NCI-H774 (cell line): ENCODE data around the gene VPS52.
"Not testable (repeated sequence)": the region's sequence is repeated elsewhere in the genome, so short reads cannot be mapped to it uniquely, and the experiment has no call there.

Source experiments
- DNase-seq: peaks from one replicate; lab custom pipeline; 2025; lab: John Stamatoyannopoulos, UW

Gene VPS52

DNA sequence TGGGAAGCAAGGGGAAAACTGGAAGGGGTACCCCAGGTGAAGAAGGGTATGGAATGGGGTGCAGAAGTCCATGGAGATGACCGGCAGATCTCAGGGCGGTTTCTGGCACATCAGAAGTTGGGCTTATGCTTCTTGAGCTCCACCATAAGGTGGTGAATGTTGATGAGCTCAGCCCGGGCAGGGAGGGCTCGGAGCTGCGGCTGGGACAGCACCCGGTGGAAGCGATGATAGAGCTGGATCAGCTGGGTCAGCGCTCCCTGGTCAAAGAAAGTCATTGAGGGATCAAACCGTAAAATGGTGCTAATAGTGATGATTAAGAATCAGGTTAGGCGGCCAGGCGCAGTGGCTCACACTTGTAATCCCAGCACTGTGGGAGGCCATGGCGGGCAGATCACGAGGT is 20.9 kb downstream of the VPS52 start:
- DNase-seq = no peak

DNA sequence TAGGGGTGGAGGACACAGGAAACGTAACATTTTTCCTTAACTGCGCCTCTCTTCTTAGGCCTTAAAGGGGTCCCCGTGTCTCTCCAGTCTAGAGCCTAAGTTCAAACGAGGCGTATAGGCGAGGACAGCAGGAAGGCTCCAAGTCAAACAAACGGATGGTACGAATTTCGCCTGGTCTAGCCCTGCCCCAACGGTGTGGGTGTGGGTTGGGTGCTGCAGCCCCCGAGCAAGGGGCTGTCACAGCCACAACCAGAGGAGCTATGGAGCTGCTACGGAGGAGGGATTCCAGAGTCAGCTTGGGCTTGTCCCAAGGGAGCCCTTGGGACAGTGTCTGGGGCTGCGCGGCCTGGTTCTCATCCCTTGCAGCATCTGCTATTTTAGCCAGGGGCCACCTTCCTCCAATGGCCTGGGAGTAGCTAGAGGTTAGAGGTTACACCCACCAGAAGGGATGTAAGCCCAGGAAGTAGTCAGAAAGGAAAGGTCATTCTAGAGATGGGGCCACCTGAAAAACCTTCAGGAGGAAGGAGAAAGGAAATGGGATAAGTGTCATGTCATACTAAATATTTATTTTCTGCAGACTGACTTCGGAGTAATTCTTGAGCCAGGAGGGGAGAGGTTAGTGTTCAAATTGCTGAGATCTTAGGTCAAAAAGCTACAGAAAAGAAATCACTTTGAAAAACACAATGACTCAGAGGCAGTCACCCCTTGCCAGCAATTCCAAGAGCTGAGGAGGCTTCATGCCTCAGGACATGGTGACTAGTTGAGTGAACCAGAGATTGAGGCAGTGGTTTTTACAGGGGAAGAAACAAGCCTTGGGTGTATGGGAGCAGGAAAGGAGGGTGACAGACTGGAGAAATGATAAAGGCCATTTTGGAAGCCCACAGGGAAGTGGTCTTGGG is 21.7 kb downstream of the VPS52 start:
- no peak for DNase-seq

DNA sequence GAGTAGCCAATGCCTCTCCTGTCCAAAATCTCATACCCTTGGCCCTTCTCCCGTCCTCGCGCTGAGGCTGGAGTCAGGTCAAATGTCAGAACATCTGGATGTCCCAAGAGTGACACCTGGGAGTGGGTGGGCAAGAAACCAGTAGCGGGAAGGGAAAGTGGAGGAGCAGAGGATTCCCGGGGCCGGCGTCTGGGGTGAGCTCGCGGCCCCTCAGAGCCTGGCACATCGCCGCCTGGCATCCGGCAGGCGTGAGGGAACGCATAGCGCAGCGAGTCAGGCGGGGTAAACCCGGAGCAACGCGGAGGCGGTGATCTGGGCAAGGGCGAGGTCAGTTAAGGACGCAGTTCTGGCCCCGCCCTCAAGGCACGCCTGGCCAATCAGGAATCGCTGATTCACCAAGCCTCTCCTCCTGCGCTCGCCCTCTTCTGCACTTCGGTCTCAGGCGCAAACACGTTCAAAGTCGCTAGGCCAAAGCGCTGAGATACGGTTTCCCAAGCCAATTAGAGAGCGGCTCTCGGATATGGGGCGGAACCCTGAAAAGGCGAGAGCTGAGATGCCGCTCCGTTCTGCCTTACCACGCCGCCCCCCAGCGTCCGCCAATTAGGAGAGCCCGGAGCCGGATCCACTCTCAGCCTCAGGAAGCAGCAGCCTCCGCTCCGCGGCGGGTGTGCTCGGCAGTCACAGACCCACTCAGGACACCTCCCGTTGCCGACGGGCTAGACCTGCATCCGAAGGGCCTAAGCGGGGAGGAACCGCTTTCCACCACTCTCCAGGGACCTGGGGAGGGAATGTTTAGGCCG is 22.5 kb downstream of the VPS52 start:
- peak; percentile 98 for DNase-seq

GRCh38 chr6:33248643-33248931 is 23.1 kb downstream of the VPS52 start:
- no peak for DNase-seq

DNA sequence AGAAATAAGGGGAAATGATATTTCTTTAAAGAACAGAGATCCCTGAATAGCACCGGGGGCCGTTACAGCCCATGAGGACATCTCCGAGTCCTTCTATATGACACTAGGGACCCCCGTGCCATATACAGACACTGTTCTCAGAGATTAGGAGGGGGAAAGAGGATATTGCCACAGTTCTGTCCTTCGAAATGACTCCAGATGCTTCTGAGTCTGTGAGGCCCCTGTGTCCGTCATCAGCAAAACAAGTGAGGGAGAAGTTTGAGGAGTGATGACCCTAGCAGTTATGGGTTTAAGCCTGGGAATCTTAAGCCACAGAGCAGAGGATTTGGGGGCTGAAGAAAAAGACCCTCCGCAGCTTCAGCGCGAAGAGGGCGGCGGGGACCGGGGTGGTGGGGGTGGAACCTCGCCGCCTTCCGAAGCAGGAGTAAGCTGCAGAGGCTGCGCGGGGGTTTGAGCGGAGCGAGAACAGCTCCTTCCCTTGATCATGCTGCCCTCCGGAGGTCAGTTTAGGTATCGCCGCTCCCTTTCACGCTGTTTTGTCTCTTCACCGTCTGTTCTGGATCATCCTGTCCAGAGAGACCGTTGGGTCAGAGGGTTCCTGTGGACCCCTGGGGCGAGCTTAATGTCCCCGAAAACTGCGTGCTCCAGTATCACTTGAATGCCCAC is 23.6 kb downstream of the VPS52 start:
- DNase-seq = peak; percentile 71

DNA sequence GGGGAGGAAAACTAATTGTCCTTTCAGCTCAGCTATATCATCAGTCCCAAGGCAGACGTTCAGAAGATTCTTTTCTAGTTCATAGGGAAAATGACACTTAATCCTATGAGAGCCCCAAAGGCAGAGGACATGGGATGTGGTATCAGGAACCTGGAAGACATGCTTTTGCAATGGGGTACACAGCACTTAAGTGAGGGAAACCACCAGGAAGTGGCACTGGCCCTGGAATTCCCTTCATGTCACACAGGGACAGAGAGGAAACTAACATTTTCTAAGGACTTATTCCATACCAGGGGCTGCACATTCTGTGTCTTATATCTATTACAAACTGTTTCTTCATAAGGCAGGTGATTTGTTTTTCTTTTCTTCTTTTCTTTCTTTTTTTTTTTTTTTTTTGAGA is 28.2 kb downstream of the VPS52 start:
- DNase-seq = no peak

DNA sequence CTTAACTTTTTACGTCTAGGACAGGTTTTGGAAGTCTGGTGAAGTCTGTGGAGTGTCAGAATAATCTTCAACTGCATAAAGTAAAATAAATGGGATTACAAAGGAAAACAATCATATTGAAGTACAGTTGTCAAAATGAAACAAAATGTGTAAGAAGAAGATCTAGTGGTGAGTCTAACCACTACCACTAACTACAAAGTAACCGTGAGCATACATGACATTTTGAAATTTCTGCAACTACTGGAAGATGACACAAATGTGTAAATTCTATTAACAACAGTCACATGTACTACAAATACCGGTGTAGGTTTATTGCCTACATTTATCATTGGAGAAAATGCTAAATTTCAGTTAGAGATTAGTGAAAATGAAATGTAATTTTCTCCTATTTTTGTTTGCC is 29.7 kb downstream of the VPS52 start:
- no peak for DNase-seq

DNA sequence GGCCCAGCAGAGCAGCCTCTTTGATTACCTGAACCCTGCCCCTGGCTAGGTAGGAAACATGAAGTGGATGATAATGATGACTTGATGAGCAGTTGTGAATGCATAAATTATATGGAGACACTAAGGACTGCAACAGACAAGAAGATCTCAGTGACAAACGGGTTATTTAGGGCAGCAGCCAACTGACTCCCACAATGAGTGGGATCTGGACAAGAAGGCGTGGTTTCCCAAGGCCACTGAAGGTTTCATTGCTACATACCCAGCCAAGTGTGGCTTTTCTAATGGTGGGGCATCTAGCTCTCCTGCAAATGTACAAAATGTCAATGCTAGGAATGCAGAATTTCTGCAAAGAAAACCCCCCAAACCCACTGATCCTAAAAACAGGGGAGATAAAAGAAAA is 33.9 kb downstream of the VPS52 start:
- no peak for DNase-seq

DNA sequence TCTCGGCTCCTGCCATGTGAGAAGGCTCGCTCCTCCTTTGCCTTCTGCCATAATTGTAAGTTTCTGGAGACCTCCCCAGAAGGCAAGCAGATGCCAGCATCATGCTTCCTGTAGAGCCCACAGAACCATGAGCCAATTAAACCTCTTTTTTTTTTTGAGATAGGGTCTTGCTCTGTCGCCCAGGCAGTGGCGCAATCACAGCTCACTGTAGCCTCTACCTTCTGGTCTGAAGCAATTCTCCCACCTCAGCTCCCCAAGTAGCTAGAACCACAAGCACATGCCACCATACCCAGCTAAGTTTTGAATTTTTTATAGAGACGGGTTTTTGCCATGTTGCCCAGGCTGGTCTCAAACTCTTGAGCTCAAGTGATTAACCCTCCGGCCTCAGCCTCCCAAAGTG is 34.8 kb downstream of the VPS52 start:
- no peak for DNase-seq

DNA sequence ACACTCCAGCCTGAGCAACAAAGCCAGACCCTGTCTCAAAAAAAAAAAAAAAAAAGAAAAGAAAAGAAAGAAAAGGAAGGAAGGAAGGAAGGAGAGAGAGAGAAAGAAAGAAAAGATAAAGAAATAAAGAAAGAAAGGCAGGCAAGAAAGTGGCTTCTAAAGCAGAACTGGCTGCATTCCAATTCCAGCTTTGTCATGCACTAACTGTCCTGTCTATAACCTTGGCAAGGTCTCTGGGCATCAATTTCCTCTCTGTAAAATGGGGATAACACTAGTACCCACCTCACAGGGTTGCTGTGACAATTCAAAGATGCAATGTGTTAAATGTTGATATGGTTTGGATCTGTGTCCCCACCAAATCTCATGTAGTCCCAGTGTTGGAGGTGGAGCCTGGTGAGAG is 35.3 kb downstream of the VPS52 start:
- DNase-seq = no peak

- no peak for DNase-seq
Observed at GRCh38 chr6:33235221-33235634, 36.4 kb downstream of the VPS52 start.

GRCh38 chr6:33226503-33227120 is 45.1 kb downstream of the VPS52 start:
- not testable (repeated sequence) for DNase-seq

- DNase-seq = no peak
Observed at GRCh38 chr6:33217681-33218080, 54.0 kb downstream of the VPS52 start.

DNA sequence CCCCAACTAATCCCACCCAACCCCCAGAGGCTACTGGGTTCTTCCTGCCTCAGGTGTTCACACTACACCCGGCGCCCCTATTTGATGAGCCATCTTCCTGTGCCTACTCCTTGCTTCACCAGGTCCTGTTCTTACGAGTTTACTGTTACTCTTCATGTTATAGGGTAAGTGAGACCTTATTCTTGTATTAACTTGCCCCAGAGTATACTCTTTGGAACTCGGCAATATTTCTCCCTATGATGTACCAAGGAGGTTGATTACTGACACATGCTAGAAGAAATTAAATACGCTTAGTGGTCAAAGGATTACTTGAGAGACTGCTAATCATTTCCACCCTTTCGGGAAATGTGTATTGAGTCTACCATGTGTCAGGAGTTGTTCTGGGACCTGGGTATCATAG is 54.4 kb downstream of the VPS52 start:
- no peak for DNase-seq

DNA sequence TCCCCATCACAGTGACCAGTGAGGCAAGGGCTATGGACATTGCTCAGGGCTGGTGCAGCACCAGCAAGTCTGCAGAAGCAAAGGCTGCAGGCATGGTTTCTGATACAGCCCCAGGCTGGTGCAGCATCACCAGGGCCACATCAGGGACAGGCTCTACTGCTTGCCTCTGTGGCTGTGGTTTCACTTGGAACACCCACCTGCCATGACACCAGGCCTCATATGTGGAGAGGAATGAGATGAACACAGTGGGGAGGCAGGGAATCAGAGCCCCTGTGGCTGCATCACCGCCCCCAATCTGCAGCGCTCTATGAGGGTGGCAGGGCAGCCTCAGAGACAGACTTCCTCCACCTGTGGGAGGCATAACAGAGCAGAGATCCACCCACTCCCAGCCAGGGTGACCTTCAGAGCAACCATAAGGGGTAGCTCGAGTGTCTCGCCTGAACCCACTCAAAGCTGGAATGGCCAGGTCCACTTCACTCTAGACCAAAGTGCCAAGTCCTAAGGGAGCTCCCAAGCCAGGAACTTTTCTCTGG is 55.5 kb downstream of the VPS52 start:
- no peak for DNase-seq

DNA sequence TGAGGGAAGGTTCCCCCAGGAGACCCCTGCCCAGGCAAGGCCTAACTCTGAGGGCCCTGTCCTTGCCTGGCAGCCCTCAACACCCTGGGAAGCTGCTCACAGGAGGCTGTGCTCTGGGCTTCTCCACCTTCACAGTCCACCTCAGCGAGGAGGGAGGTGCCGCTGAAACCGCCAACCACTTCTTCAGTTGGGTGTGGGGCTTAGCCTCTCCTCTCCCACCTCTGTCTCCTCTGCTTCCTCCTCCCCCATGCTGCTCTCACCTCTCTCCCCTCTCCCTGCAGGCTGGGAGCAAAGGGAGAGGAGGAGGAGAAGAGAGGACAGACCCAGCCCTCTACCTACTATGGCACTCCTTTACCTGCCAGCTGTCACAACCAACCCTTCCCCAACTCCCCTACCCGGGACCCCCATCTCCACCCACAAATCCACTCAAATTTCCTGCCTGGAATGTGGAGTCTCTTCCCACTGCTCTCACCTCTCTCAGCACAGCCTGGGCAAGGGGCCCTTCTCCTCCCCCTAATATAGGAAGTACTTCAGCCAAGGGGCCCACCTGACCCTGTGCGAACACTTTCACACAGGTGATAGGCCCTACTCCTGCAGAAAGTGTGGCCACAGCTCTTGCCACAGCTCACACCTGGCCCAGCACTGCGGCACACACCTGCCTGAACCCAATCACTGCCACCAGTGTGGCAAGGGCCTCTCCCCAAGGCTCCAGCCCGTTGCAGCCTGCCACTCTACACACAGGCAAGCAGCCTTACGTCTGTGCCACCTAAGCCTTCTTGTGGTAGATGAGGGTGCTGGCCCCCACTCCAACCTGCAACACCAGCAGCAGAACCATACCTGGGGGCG is 56.2 kb downstream of the VPS52 start:
- DNase-seq = no peak

- DNase-seq = no peak
Observed at GRCh38 chr6:33213989-33214335, 57.7 kb downstream of the VPS52 start.

DNA sequence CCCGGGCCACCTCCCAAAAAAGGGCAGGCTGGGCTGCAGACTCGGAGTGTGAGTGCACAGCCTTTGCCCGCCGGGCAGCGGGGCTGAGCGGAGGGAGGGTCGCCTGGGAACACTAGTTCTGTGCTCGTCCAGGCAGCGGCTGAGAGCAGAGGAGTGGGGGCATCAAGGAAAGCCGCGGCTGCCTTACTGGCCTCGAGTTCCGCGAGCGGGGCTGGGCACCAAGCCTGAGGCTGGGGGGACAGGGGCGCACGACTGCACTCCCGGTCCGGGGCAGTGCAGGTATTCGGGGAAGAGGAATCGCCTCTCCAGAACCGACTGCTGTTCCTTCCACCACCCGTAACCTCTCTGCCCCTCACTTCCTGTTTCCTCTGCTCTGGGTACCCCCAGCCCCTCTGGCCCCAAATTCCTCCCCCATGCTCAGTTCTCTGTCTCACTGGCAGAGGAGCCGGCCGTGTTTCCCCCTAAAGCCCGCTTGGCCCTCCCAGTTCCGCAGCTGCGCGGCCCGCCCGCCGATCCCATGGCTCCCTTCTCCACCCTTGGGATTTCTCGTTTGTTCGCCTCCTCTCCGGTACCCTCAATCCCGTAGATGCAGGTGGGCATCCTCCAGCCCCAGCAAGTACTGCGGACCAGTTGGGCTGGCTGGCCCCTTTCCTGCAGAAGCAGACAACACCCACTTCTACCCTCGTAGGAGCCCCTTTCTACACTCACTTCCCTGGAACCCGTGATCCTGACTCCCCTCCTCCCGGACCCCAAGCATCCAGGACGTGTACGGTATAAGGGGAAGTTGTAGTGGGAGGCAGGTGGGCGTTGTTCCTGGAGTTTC is 58.3 kb downstream of the VPS52 start:
- no peak for DNase-seq

GRCh38 chr6:33212857-33213165 is 58.9 kb downstream of the VPS52 start:
- DNase-seq = no peak

DNA sequence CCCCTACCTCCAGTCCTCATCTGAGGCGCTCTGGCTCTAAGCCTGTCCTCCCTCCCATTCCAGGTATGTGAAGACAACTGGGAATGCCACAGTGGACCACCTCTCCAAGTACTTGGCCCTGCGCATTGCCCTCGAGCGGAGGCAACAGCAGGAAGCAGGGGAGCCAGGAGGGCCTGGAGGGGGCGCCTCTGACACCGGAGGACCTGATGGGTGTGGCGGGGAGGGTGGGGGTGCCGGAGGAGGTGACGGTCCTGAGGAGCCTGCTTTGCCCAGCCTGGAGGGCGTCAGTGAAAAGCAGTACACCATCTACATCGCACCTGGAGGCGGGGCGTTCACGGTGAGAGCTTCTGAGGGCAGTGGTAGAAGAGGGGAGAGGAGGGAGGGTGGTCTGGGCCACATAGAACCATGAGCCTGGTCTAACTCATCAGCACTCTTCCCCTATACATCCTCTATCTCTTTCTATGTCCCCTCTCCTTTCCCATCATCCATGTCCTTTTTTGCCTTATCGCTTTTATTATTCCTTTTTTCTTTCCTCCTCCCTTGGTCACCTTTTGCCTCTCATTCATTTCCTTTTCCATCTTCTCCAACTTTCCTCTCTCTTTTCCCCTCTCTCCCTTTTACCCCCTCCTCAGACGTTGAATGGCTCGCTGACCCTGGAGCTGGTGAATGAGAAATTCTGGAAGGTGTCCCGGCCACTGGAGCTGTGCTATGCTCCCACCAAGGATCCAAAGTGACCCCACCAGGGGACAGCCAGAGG is 59.8 kb downstream of the VPS52 start:
- DNase-seq = no peak
